Sigmoid colon (tissue), 4 donors: ENCODE measurements around the gene CD36.

Experiments
- CTCF ChIP-seq, 4 experiments: fragments of 450-650 bp in 3 of 4; fragments of 200-600 bp in 1 of 4; IDR thresholded peaks; one replicate each; pipeline ENCODE4 v1.5.1; 2016 to 2019; ENCODE audit warnings: antibody characterized with exemption in 4 of 4, mild to moderate bottlenecking in 3 of 4, moderate library complexity in 2 of 4
- POLR2AphosphoS5 ChIP-seq, 4 donors: sonication (generic); formaldehyde crosslinking; IDR thresholded peaks; one replicate each; pipeline ENCODE4 v1.6.1; 2017; ENCODE audit warnings: antibody characterized with exemption in 4 of 4

- TF ChIP-seq CTCF (IDR thresholded peaks at IDR 0.05): no peak
- no peak for TF ChIP-seq POLR2AphosphoS5 (IDR thresholded peaks at IDR 0.05)
These were observed 23.8 kb downstream of the CD36 start for GRCh38 chr7:80662252-80662651.
